PC-9 (cell line): ENCODE results near the gene FNDC3B. TPM values are rescaled to one million over a fixed set of nuclear protein-coding genes. Genes with fewer than 3 reads are reported as not detected.

ENCODE experiments used
- BruUV-seq: library from RNA; stranded (reverse); fragments of 400-500 nt; replicated peaks from 2 replicates; lab custom pipeline; 2021; lab: Mats Ljungman, UMichigan
- CTCF ChIA-PET: fragments of 300-600 bp; sonication (Branson Sonifier 250); formaldehyde crosslinking; loops from one replicate; lab custom pipeline; 2022; ENCODE audit warnings: antibody characterized with exemption; lab: Charles Lee
- POLR2A ChIA-PET: fragments of 300-600 bp; sonication (Branson Sonifier 250); formaldehyde crosslinking; loops from one replicate; lab custom pipeline; 2022; ENCODE audit warnings: antibody characterized with exemption; ENCODE audit not compliant: unreplicated experiment; lab: Charles Lee
- DNase-seq, 2 experiments: peaks; one replicate each; pipeline versions ENCODE4 v3.0.0 to v3.0.0-alpha.2; 2015 to 2022; ENCODE audit warnings: mixed read lengths in 1 of 2
- H2AFZ ChIP-seq: fragments of 200-600 bp; sonication (generic); 2 replicates; pipeline ENCODE4 v1.8.1; 2017; ENCODE audit warnings: antibody characterized with exemption
- H3F3A ChIP-seq: fragments of 200-600 bp; sonication (generic); 2 replicates; pipeline ENCODE4 v1.8.1; 2017; ENCODE audit warnings: antibody characterized with exemption, mild to moderate bottlenecking, low read depth; ENCODE audit not compliant: insufficient read depth
- H3K27ac ChIP-seq: fragments of 200-600 bp; sonication (generic); 2 replicates; pipeline ENCODE4 v1.6.1; 2016; ENCODE audit warnings: mixed run types
- H3K27me3 ChIP-seq: fragments of 200-600 bp; sonication (generic); 2 replicates; pipeline ENCODE4 v1.6.1; 2016; ENCODE audit warnings: low read depth, mixed run types; ENCODE audit not compliant: insufficient read depth
- H3K36me3 ChIP-seq: fragments of 200-600 bp; sonication (generic); 2 replicates; pipeline ENCODE4 v1.6.1; 2016; ENCODE audit warnings: low read depth, mixed run types
- H3K4me1 ChIP-seq: fragments of 200-600 bp; sonication (generic); replicated peaks from 2 replicates; pipeline ENCODE4 v1.6.1; 2016; ENCODE audit warnings: mixed run types; ENCODE audit not compliant: insufficient read depth
- H3K4me2 ChIP-seq: fragments of 200-600 bp; sonication (generic); 2 replicates; pipeline ENCODE4 v1.6.1; 2017; ENCODE audit warnings: mixed run types
- H3K4me3 ChIP-seq: fragments of 200-600 bp; sonication (generic); 2 replicates; pipeline ENCODE4 v1.6.1; 2016; ENCODE audit warnings: mixed run types
- H3K79me2 ChIP-seq: fragments of 200-600 bp; sonication (generic); 2 replicates; pipeline ENCODE4 v1.6.1; 2017; ENCODE audit warnings: low read depth, mixed run types
- H3K9me2 ChIP-seq: fragments of 200-600 bp; sonication (generic); 2 replicates; pipeline ENCODE4 v1.8.1; 2017; ENCODE audit warnings: mild to moderate bottlenecking; ENCODE audit not compliant: insufficient read depth
- H3K9me3 ChIP-seq: fragments of 200-600 bp; sonication (generic); 2 replicates; pipeline ENCODE4 v1.8.1; 2016; ENCODE audit warnings: low read depth; ENCODE audit not compliant: insufficient read depth
- H4K20me1 ChIP-seq: fragments of 200-600 bp; sonication (generic); 2 replicates; pipeline ENCODE4 v1.8.1; 2017; ENCODE audit not compliant: insufficient read depth
- CTCF ChIP-seq: fragments of 200-600 bp; sonication (generic); conservative IDR thresholded peaks from 2 replicates; pipeline ENCODE4 v1.6.1; 2017; ENCODE audit warnings: mixed run types, antibody characterized with exemption, mild to moderate bottlenecking, moderate library complexity
- EZH2 ChIP-seq: fragments of 200-600 bp; sonication (generic); IDR thresholded peaks from 2 replicates; pipeline ENCODE4 v1.8.0; 2017; ENCODE audit warnings: antibody characterized with exemption, low read depth
- intact Hi-C: fragments of 100-400 bp; cut with micrococcal nuclease; formaldehyde crosslinking; loops from one replicate; pipeline ENCODE4 v1.10.0; 2022; ENCODE audit not compliant: unreplicated experiment
- total RNA-seq: library from RNA; stranded (reverse); gene quantifications from 2 replicates; pipeline ENCODE4 v1.2.3, GENCODE V29; 2021

The FNDC3B gene
- total RNA-seq, 1 experiment from 2014 or later, result 106 TPM

- TF ChIP-seq EZH2 (no peak), CTCF (no peak)
- Histone ChIP-seq H3K9me2 (no peaks in the 10 kb centered on the region), H3K4me1 (0 out of 2 replicates have a peak, but pooled peaks cover 9% of the 10 kb centered on the region), H3K4me3 (no peak overlapping the region), H2AFZ (no peak overlapping the region), H3K36me3 (peaks cover 85% of the 10 kb centered on the region), H3K27ac (no peak overlapping the region), H3K9me3 (no peaks in the 10 kb centered on the region; the same call in 1 of the 2 replicates), H3K79me2 (peaks cover 100% of the 10 kb centered on the region), H3F3A (peaks cover 85% of the 10 kb centered on the region), H3K27me3 (no peaks in the 10 kb centered on the region), H3K4me2 (no peak overlapping the region), H4K20me1 (peaks cover 96% of the 10 kb centered on the region)
- no peak for DNase-seq
- CTCF ChIA-PET, result no interaction called here
- POLR2A ChIA-PET, result no interaction called here
- no TSS peak for BruUV-seq
- intact Hi-C loops, result no loop called here
Measured at GRCh38 chr3:172074586-172074985, 35.2 kb downstream of the FNDC3B start.

- Histone ChIP-seq H3K79me2 (peaks cover 100% of the 10 kb centered on the region), H2AFZ (no peak overlapping the region), H3K4me2 (no peak overlapping the region), H3F3A (peaks cover 86% of the 10 kb centered on the region), H3K4me1 (0 out of 2 replicates have a peak, but pooled peaks cover 9% of the 10 kb centered on the region), H3K9me2 (no peaks in the 10 kb centered on the region), H3K9me3 (peaks cover 3% of the 10 kb centered on the region; the same call in 1 of the 2 replicates), H3K27me3 (no peaks in the 10 kb centered on the region), H4K20me1 (peaks cover 98% of the 10 kb centered on the region), H3K27ac (no peak overlapping the region), H3K36me3 (peaks cover 86% of the 10 kb centered on the region), H3K4me3 (no peak overlapping the region)
- TF ChIP-seq CTCF (no peak), EZH2 (no peak)
- no peak for DNase-seq
- CTCF ChIA-PET, result no interaction called here
- POLR2A ChIA-PET, result no interaction called here
- intact Hi-C loops, result no loop called here
- no TSS peak for BruUV-seq
Measured at GRCh38 chr3:172076212-172076611, 36.8 kb downstream of the FNDC3B start.

- Histone ChIP-seq H4K20me1 (peaks cover 98% of the 10 kb centered on the region), H3F3A (peaks cover 88% of the 10 kb centered on the region), H3K27me3 (no peaks in the 10 kb centered on the region), H3K9me2 (no peaks in the 10 kb centered on the region), H3K4me1 (0 out of 2 replicates have a peak, but pooled peaks cover 15% of the 10 kb centered on the region), H3K79me2 (peaks cover 100% of the 10 kb centered on the region), H3K4me2 (no peak overlapping the region), H3K9me3 (peaks cover 3% of the 10 kb centered on the region; the same call in 1 of the 2 replicates), H3K27ac (0 out of 2 replicates have a peak overlapping the region, but pooled peaks have one; percentile 14), H3K36me3 (peaks cover 89% of the 10 kb centered on the region), H3K4me3 (no peak overlapping the region), H2AFZ (no peak overlapping the region)
- DNase-seq, result no peak
- TF ChIP-seq EZH2, result no peak
- TF ChIP-seq CTCF, result no peak
- no TSS peak for BruUV-seq
- intact Hi-C loops, result no loop called here
- CTCF ChIA-PET, result no interaction called here
- POLR2A ChIA-PET, result no interaction called here
Measured at GRCh38 chr3:172077197-172077757, 37.9 kb downstream of the FNDC3B start.
